HepG2 (cell line): ENCODE results near the gene PROS1. TPM values are rescaled to one million over a fixed set of nuclear protein-coding genes. Genes with fewer than 3 reads are reported as not detected.

Experiments used
- CBX2 ChIP-seq, 2 experiments: fragments of 200-600 bp in 1 of 2; sonication (generic); formaldehyde crosslinking in 1 of 2; IDR thresholded peaks; 2 replicates each; pipeline versions ENCODE4 v1.7.0 to v1.8.1; 2018 to 2022; ENCODE audit warnings: low read depth in 2 of 2, low read length in 1 of 2, mild to moderate bottlenecking in 1 of 2, missing genetic modification reagents in 1 of 2
- IRX3 ChIP-seq: sonication (generic); formaldehyde crosslinking; IDR thresholded peaks from 2 replicates; pipeline ENCODE4 v1.8.1; 2023; ENCODE audit warnings: mild to moderate bottlenecking, low read depth, missing genetic modification reagents, borderline replicate concordance
- KLF13 ChIP-seq: sonication (generic); formaldehyde crosslinking; IDR thresholded peaks from 2 replicates; pipeline ENCODE4 v1.4.0; 2020; ENCODE audit warnings: mild to moderate bottlenecking, missing genetic modification reagents
- SMYD3 ChIP-seq: sonication (generic); formaldehyde crosslinking; IDR thresholded peaks from 2 replicates; pipeline ENCODE4 v1.8.1; 2023; ENCODE audit warnings: mild to moderate bottlenecking, missing genetic modification reagents
- SPEN ChIP-seq: sonication (generic); formaldehyde crosslinking; IDR thresholded peaks from 2 replicates; pipeline ENCODE4 v1.5.1; 2020; ENCODE audit warnings: low read depth, mild to moderate bottlenecking, missing genetic modification reagents
- ZBTB33 ChIP-seq: sonication (generic); formaldehyde crosslinking; IDR thresholded peaks from 2 replicates; pipeline ENCODE4 v1.4.0; 2020; ENCODE audit warnings: missing genetic modification reagents
- ZNF331 ChIP-seq: sonication (generic); formaldehyde crosslinking; IDR thresholded peaks from 2 replicates; pipeline ENCODE4 v1.4.0; 2020; ENCODE audit warnings: missing genetic modification reagents
- ZNF530 ChIP-seq: sonication (generic); formaldehyde crosslinking; IDR thresholded peaks from 2 replicates; pipeline ENCODE4 v1.5.0; 2020; ENCODE audit warnings: low read depth, mild to moderate bottlenecking, missing genetic modification reagents
- ZNF7 ChIP-seq: IDR thresholded peaks from 2 replicates; pipeline ENCODE4 v1.6.1; 2016; ENCODE audit warnings: missing biosample characterization, missing genetic modification reagents
- ZNF790 ChIP-seq: sonication (generic); formaldehyde crosslinking; IDR thresholded peaks from 2 replicates; pipeline ENCODE4 v1.8.0; 2022; ENCODE audit warnings: missing genetic modification reagents, mild to moderate bottlenecking, borderline replicate concordance
- ZNF839 ChIP-seq: sonication (generic); formaldehyde crosslinking; IDR thresholded peaks from 2 replicates; pipeline ENCODE4 v1.4.0; 2020; ENCODE audit warnings: missing genetic modification reagents, mild to moderate bottlenecking, borderline replicate concordance
- polyA plus RNA-seq, 8 experiments: library from polyadenylated mRNA; depleted of rRNA in 3 of 8; stranded (reverse) in 7 of 8; unstranded in 1 of 8; fragments of >200 nt; fragmentation: Illumina TruSeq in 4 of 8; extraction: Trizol in 4 of 8; gene quantifications; 2 replicates each; pipeline versions ENCODE4 v1.2.1 to v1.2.3, GENCODE V29; 2011 to 2016; ENCODE audit warnings: low read depth in 4 of 8, missing spikeins in 1 of 8, mixed read lengths in 1 of 8; ENCODE audit not compliant: insufficient read depth in 1 of 8
- total RNA-seq, 5 experiments: library from RNA; depleted of rRNA; stranded (reverse); fragments of >200 nt; fragmentation: Illumina TruSeq; extraction: Trizol; gene quantifications; 2 replicates each; pipeline ENCODE4 v1.2.3, GENCODE V29; 2016; ENCODE audit warnings: low read depth in 1 of 5
- TF ChIP-seq, protein P1 (sequence below): sonication (generic); formaldehyde crosslinking; IDR thresholded peaks from 2 replicates; pipeline ENCODE4 v1.5.1; 2020; ENCODE audit warnings: mild to moderate bottlenecking, missing genetic modification reagents, moderate library complexity
- TF ChIP-seq, protein P2 (sequence below): sonication (generic); formaldehyde crosslinking; IDR thresholded peaks from 2 replicates; pipeline ENCODE4 v1.5.1; 2020; ENCODE audit warnings: mild to moderate bottlenecking, missing genetic modification reagents, borderline replicate concordance

PROS1 gene
- total and polyA plus RNA-seq, 2 of the 13 experiments (the other 11 are each of a cell fraction or from before 2014, with no cell fraction given): 63.8 to 76.8 TPM

GRCh38 chr3:93906245-93906644, 67.5 kb downstream of the PROS1 start (continued):
- TF ChIP-seq, protein P1, sequence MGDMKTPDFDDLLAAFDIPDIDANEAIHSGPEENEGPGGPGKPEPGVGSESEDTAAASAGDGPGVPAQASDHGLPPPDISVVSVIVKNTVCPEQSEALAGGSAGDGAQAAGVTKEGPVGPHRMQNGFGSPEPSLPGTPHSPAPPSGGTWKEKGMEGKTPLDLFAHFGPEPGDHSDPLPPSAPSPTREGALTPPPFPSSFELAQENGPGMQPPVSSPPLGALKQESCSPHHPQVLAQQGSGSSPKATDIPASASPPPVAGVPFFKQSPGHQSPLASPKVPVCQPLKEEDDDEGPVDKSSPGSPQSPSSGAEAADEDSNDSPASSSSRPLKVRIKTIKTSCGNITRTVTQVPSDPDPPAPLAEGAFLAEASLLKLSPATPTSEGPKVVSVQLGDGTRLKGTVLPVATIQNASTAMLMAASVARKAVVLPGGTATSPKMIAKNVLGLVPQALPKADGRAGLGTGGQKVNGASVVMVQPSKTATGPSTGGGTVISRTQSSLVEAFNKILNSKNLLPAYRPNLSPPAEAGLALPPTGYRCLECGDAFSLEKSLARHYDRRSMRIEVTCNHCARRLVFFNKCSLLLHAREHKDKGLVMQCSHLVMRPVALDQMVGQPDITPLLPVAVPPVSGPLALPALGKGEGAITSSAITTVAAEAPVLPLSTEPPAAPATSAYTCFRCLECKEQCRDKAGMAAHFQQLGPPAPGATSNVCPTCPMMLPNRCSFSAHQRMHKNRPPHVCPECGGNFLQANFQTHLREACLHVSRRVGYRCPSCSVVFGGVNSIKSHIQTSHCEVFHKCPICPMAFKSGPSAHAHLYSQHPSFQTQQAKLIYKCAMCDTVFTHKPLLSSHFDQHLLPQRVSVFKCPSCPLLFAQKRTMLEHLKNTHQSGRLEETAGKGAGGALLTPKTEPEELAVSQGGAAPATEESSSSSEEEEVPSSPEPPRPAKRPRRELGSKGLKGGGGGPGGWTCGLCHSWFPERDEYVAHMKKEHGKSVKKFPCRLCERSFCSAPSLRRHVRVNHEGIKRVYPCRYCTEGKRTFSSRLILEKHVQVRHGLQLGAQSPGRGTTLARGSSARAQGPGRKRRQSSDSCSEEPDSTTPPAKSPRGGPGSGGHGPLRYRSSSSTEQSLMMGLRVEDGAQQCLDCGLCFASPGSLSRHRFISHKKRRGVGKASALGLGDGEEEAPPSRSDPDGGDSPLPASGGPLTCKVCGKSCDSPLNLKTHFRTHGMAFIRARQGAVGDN (CRISPR knock-in tag): no peak
- TF ChIP-seq, protein P2, sequence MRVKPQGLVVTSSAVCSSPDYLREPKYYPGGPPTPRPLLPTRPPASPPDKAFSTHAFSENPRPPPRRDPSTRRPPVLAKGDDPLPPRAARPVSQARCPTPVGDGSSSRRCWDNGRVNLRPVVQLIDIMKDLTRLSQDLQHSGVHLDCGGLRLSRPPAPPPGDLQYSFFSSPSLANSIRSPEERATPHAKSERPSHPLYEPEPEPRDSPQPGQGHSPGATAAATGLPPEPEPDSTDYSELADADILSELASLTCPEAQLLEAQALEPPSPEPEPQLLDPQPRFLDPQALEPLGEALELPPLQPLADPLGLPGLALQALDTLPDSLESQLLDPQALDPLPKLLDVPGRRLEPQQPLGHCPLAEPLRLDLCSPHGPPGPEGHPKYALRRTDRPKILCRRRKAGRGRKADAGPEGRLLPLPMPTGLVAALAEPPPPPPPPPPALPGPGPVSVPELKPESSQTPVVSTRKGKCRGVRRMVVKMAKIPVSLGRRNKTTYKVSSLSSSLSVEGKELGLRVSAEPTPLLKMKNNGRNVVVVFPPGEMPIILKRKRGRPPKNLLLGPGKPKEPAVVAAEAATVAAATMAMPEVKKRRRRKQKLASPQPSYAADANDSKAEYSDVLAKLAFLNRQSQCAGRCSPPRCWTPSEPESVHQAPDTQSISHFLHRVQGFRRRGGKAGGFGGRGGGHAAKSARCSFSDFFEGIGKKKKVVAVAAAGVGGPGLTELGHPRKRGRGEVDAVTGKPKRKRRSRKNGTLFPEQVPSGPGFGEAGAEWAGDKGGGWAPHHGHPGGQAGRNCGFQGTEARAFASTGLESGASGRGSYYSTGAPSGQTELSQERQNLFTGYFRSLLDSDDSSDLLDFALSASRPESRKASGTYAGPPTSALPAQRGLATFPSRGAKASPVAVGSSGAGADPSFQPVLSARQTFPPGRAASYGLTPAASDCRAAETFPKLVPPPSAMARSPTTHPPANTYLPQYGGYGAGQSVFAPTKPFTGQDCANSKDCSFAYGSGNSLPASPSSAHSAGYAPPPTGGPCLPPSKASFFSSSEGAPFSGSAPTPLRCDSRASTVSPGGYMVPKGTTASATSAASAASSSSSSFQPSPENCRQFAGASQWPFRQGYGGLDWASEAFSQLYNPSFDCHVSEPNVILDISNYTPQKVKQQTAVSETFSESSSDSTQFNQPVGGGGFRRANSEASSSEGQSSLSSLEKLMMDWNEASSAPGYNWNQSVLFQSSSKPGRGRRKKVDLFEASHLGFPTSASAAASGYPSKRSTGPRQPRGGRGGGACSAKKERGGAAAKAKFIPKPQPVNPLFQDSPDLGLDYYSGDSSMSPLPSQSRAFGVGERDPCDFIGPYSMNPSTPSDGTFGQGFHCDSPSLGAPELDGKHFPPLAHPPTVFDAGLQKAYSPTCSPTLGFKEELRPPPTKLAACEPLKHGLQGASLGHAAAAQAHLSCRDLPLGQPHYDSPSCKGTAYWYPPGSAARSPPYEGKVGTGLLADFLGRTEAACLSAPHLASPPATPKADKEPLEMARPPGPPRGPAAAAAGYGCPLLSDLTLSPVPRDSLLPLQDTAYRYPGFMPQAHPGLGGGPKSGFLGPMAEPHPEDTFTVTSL (CRISPR knock-in tag): no peak
- no peak for TF ChIP-seq ZNF839
- TF ChIP-seq ZNF331: no peak
- no peak for TF ChIP-seq ZNF530
- no peak for TF ChIP-seq KLF13 (CRISPR knock-in tag)
- TF ChIP-seq SMYD3 (CRISPR knock-in tag): no peak
- no peak for TF ChIP-seq ZBTB33 (CRISPR knock-in tag)
- TF ChIP-seq IRX3 (CRISPR knock-in tag): no peak
- no peak for TF ChIP-seq ZNF790
- TF ChIP-seq ZNF7 (CRISPR knock-in tag): no peak
- TF ChIP-seq SPEN: no peak
- TF ChIP-seq CBX2 (IDR thresholded peaks at IDR 0.05; ENCODE audit: low read depth, low read length): no peak
- no peak for TF ChIP-seq CBX2 (CRISPR knock-in tag; IDR thresholded peaks at IDR 0.05; ENCODE audit: low read depth)
